ENCODE data around the gene PRKCA.

PRKCA gene

DNA sequence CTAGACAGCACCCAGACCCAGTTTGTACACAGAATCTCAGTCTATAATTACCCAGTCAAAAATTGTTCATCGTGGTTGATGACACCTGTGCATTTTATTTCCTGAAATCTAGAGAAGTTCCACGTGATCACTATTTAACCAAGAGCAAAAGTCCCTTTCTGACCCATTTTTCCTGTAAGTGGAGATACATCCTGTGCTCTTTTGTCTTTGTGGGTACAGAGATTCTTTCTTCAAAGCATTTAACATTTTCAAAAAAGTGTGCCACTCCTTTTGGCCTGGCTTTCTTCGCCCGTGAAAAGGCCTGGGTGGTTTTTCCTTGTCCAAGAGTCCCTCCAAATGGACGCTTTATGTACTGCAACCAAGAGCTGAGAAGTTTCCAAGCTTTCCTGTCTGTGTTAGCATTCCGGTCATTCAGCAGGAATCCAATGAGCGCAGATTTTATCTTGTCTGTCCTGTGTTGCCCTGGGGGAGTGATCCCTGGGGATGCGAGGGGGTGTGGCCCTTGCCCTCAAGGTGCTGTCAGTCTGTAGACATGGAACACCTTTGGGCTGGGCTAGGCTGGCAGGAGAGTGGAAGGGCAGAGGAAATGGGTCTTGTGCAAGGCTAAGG is 371.4 kb downstream of the PRKCA start:
- Histone ChIP-seq H3K23ac (ENCODE audit: low read length) (no peak overlapping the region), H3K79me2 (ENCODE audit: control insufficient read depth, insufficient read depth, low read length, poor library complexity) (no peaks in the 10 kb centered on the region), H4K8ac (ENCODE audit: low read depth, low read length) (no peak overlapping the region), H2BK120ac (ENCODE audit: insufficient read depth, low read length, poor library complexity) (no peak overlapping the region), H3K4me3 (ENCODE audit: low read depth, low read length) (no peak overlapping the region), H3K9ac (ENCODE audit: low read length) (no peak overlapping the region), H3K9me3 (ENCODE audit: insufficient read depth, low read depth, low read length) (no peaks in the 10 kb centered on the region), H3K27me3 (ENCODE audit: insufficient read depth, low read length) (no peaks in the 10 kb centered on the region), H3K18ac (ENCODE audit: low read length) (no peak overlapping the region), H3K4ac (ENCODE audit: low read depth, low read length) (no peak overlapping the region), H4K12ac (ENCODE audit: low read depth, low read length) (no peak overlapping the region), H3K4me1 (ENCODE audit: control insufficient read depth in 1 of 2, insufficient read depth in 2 of 2, low read length in 2 of 2) (peaks cover 3% of the 10 kb centered on the region in 2 experiments), H3K14ac (ENCODE audit: low read length) (no peak overlapping the region), H3K27ac (ENCODE audit: low read depth, low read length) (no peak overlapping the region), H3K36me3 (ENCODE audit: control insufficient read depth in 1 of 2, insufficient read depth in 2 of 2, low read length in 2 of 2) (no peaks in the 10 kb centered on the region), H2AK5ac (ENCODE audit: low read length) (no peak overlapping the region), H2BK5ac (ENCODE audit: low read depth, low read length, poor library complexity) (no peak overlapping the region), H3K79me1 (ENCODE audit: low read length) (no peaks in the 10 kb centered on the region), H4K91ac (ENCODE audit: low read depth, low read length) (no peak overlapping the region), H2AFZ (ENCODE audit: insufficient read depth, low read length, poor library complexity) (no peak overlapping the region), H3K4me2 (ENCODE audit: low read length) (no peak overlapping the region), H2BK12ac (ENCODE audit: low read length) (no peak overlapping the region)
- peak; percentile 65 to 89 for DNase-seq
- no CpG with 5 or more reads among the region's 8 CpGs for WGBS (ENCODE audit: extremely low coverage, insufficient coverage, insufficient read length)

GRCh38 chr17:66675273-66675990 is 373.0 kb downstream of the PRKCA start:
- Histone ChIP-seq H3K4me3 (ENCODE audit: low read depth, low read length) (no peak overlapping the region), H3K27me3 (ENCODE audit: insufficient read depth, low read length) (no peaks in the 10 kb centered on the region), H3K4ac (ENCODE audit: low read depth, low read length) (no peak overlapping the region), H2BK5ac (ENCODE audit: low read depth, low read length, poor library complexity) (no peak overlapping the region), H3K14ac (ENCODE audit: low read length) (no peak overlapping the region), H2AK5ac (ENCODE audit: low read length) (no peak overlapping the region), H2BK120ac (ENCODE audit: insufficient read depth, low read length, poor library complexity) (no peak overlapping the region), H2AFZ (ENCODE audit: insufficient read depth, low read length, poor library complexity) (no peak overlapping the region), H3K23ac (ENCODE audit: low read length) (no peak overlapping the region), H3K79me2 (ENCODE audit: control insufficient read depth, insufficient read depth, low read length, poor library complexity) (no peaks in the 10 kb centered on the region), H3K79me1 (ENCODE audit: low read length) (no peaks in the 10 kb centered on the region), H4K91ac (ENCODE audit: low read depth, low read length) (no peak overlapping the region), H3K4me1 (ENCODE audit: control insufficient read depth in 1 of 2, insufficient read depth in 2 of 2, low read length in 2 of 2) (peaks cover 3% of the 10 kb centered on the region in 2 experiments), H3K27ac (ENCODE audit: low read depth, low read length) (no peak overlapping the region), H4K8ac (ENCODE audit: low read depth, low read length) (no peak overlapping the region), H3K9ac (ENCODE audit: low read length) (no peak overlapping the region), H3K36me3 (ENCODE audit: control insufficient read depth in 1 of 2, insufficient read depth in 2 of 2, low read length in 2 of 2) (no peaks in the 10 kb centered on the region), H3K4me2 (ENCODE audit: low read length) (no peak overlapping the region), H3K9me3 (ENCODE audit: insufficient read depth, low read depth, low read length) (peaks cover 2% of the 10 kb centered on the region), H3K18ac (ENCODE audit: low read length) (no peak overlapping the region), H4K12ac (ENCODE audit: low read depth, low read length) (no peak overlapping the region), H2BK12ac (ENCODE audit: low read length) (no peak overlapping the region)
- WGBS (ENCODE audit: extremely low coverage, insufficient coverage, insufficient read length): no CpG with 5 or more reads among the region's 16 CpGs
- DNase-seq: no peak

- no peak overlapping the region for H4K12ac ChIP-seq (ENCODE audit: low read depth, low read length)
- DNase-seq: no peak
- H3K9me3 ChIP-seq (ENCODE audit: insufficient read depth, low read depth, low read length): peaks cover 2% of the 10 kb centered on the region
- H3K4me1 ChIP-seq (ENCODE audit: control insufficient read depth in 1 of 2, insufficient read depth in 2 of 2, low read length in 2 of 2): peaks cover 3% of the 10 kb centered on the region in 2 experiments
- no peak overlapping the region for H3K14ac ChIP-seq (ENCODE audit: low read length)
- H3K27me3 ChIP-seq (ENCODE audit: insufficient read depth, low read length): no peaks in the 10 kb centered on the region
- no peak overlapping the region for H3K23ac ChIP-seq (ENCODE audit: low read length)
- no peak overlapping the region for H2AK5ac ChIP-seq (ENCODE audit: low read length)
- no peaks in the 10 kb centered on the region for H3K79me1 ChIP-seq (ENCODE audit: low read length)
- no peak overlapping the region for H3K4me3 ChIP-seq (ENCODE audit: low read depth, low read length)
- no peak overlapping the region for H4K8ac ChIP-seq (ENCODE audit: low read depth, low read length)
- no peak overlapping the region for H2BK5ac ChIP-seq (ENCODE audit: low read depth, low read length, poor library complexity)
- no peak overlapping the region for H3K27ac ChIP-seq (ENCODE audit: low read depth, low read length)
- no peak overlapping the region for H3K4ac ChIP-seq (ENCODE audit: low read depth, low read length)
- H3K4me2 ChIP-seq (ENCODE audit: low read length): no peak overlapping the region
- H3K9ac ChIP-seq (ENCODE audit: low read length): no peak overlapping the region
- no peak overlapping the region for H3K18ac ChIP-seq (ENCODE audit: low read length)
- no peak overlapping the region for H2AFZ ChIP-seq (ENCODE audit: insufficient read depth, low read length, poor library complexity)
- H4K91ac ChIP-seq (ENCODE audit: low read depth, low read length): no peak overlapping the region
- no peak overlapping the region for H2BK12ac ChIP-seq (ENCODE audit: low read length)
- no peaks in the 10 kb centered on the region for H3K79me2 ChIP-seq (ENCODE audit: control insufficient read depth, insufficient read depth, low read length, poor library complexity)
- H3K36me3 ChIP-seq (ENCODE audit: control insufficient read depth in 1 of 2, insufficient read depth in 2 of 2, low read length in 2 of 2): no peaks in the 10 kb centered on the region
- H2BK120ac ChIP-seq (ENCODE audit: insufficient read depth, low read length, poor library complexity): no peak overlapping the region
- no CpG with 5 or more reads among the region's 17 CpGs for WGBS (ENCODE audit: extremely low coverage, insufficient coverage, insufficient read length)
Observed at GRCh38 chr17:66675991-66676371, 373.6 kb downstream of the PRKCA start.

GRCh38 chr17:66676421-66676820 is 374.0 kb downstream of the PRKCA start:
- Histone ChIP-seq H3K27me3 (ENCODE audit: insufficient read depth, low read length) (no peaks in the 10 kb centered on the region), H3K14ac (ENCODE audit: low read length) (no peak overlapping the region), H3K4me1 (ENCODE audit: control insufficient read depth in 1 of 2, insufficient read depth in 2 of 2, low read length in 2 of 2) (peaks cover 3% of the 10 kb centered on the region in 2 experiments), H2BK120ac (ENCODE audit: insufficient read depth, low read length, poor library complexity) (no peak overlapping the region), H3K9me3 (ENCODE audit: insufficient read depth, low read depth, low read length) (peaks cover 2% of the 10 kb centered on the region), H4K8ac (ENCODE audit: low read depth, low read length) (no peak overlapping the region), H3K4me3 (ENCODE audit: low read depth, low read length) (no peak overlapping the region), H3K79me2 (ENCODE audit: control insufficient read depth, insufficient read depth, low read length, poor library complexity) (no peaks in the 10 kb centered on the region), H3K27ac (ENCODE audit: low read depth, low read length) (no peak overlapping the region), H3K23ac (ENCODE audit: low read length) (no peak overlapping the region), H3K79me1 (ENCODE audit: low read length) (no peaks in the 10 kb centered on the region), H2AK5ac (ENCODE audit: low read length) (no peak overlapping the region), H3K4ac (ENCODE audit: low read depth, low read length) (no peak overlapping the region), H2AFZ (ENCODE audit: insufficient read depth, low read length, poor library complexity) (no peak overlapping the region), H4K12ac (ENCODE audit: low read depth, low read length) (no peak overlapping the region), H4K91ac (ENCODE audit: low read depth, low read length) (no peak overlapping the region), H3K4me2 (ENCODE audit: low read length) (no peak overlapping the region), H2BK5ac (ENCODE audit: low read depth, low read length, poor library complexity) (no peak overlapping the region), H3K18ac (ENCODE audit: low read length) (no peak overlapping the region), H3K9ac (ENCODE audit: low read length) (no peak overlapping the region), H3K36me3 (ENCODE audit: control insufficient read depth in 1 of 2, insufficient read depth in 2 of 2, low read length in 2 of 2) (no peaks in the 10 kb centered on the region), H2BK12ac (ENCODE audit: low read length) (no peak overlapping the region)
- peak; percentile 40 to 59 for DNase-seq
- WGBS (ENCODE audit: extremely low coverage, insufficient coverage, insufficient read length): no CpG with 5 or more reads among the region's 11 CpGs

Measured in trophoblast cell (in vitro differentiated cells and primary cell).